OCI-LY1 (cell line): Measurements from ENCODE around the gene HOXD3.

ENCODE experiments used
- H2AFZ ChIP-seq: fragments of 200-600 bp; sonication (generic), shearing (Covaris generic); 2 replicates; pipeline ENCODE4 v1.6.0; 2014; ENCODE audit warnings: antibody characterized with exemption, mild to moderate bottlenecking, low read length
- H3F3A ChIP-seq: fragments of 200-600 bp; sonication (generic), shearing (Covaris generic); 2 replicates; pipeline ENCODE4 v1.6.0; 2014; ENCODE audit warnings: mild to moderate bottlenecking, antibody characterized with exemption, low read length, moderate library complexity; ENCODE audit not compliant: insufficient read depth
- H3K27ac ChIP-seq: fragments of 200-600 bp; sonication (generic); 2 replicates; pipeline ENCODE4 v1.5.1; 2014; ENCODE audit warnings: low read length, mixed run types, mild to moderate bottlenecking, low read depth; ENCODE audit not compliant: poor library complexity, severe bottlenecking
- H3K27me3 ChIP-seq: fragments of 200-600 bp; sonication (generic); 2 replicates; pipeline ENCODE4 v1.6.0; 2014; ENCODE audit warnings: antibody characterized with exemption, mild to moderate bottlenecking, low read length, moderate library complexity; ENCODE audit not compliant: insufficient read depth
- H3K36me3 ChIP-seq: fragments of 200-600 bp; sonication (generic); 2 replicates; pipeline ENCODE4 v1.6.1; 2014; ENCODE audit warnings: mild to moderate bottlenecking, antibody characterized with exemption, low read length, moderate library complexity, mixed read lengths; ENCODE audit not compliant: insufficient read depth
- H3K4me1 ChIP-seq: fragments of 200-600 bp; sonication (generic); 2 replicates; pipeline ENCODE4 v1.5.1; 2014; ENCODE audit warnings: mild to moderate bottlenecking, low read length, moderate library complexity; ENCODE audit not compliant: insufficient read depth, severe bottlenecking
- H3K4me2 ChIP-seq: fragments of 200-600 bp; sonication (generic), shearing (Covaris generic); 2 replicates; pipeline ENCODE4 v1.6.1; 2014; ENCODE audit warnings: low read length
- H3K4me3 ChIP-seq: fragments of 200-600 bp; sonication (generic); 2 replicates; pipeline ENCODE4 v1.5.1; 2014; ENCODE audit warnings: low read length, low read depth, mild to moderate bottlenecking, mixed read lengths; ENCODE audit not compliant: poor library complexity, severe bottlenecking
- H3K79me2 ChIP-seq: fragments of 200-600 bp; shearing (Covaris generic); 2 replicates; pipeline ENCODE4 v1.6.1; 2016; ENCODE audit warnings: mixed run types, low read length, mixed read lengths; ENCODE audit not compliant: insufficient read depth
- H3K9ac ChIP-seq: fragments of 200-600 bp; sonication (generic), shearing (Covaris generic); 2 replicates; pipeline ENCODE4 v1.6.1; 2014; ENCODE audit warnings: mild to moderate bottlenecking, low read length, mixed read lengths
- H3K9me2 ChIP-seq: fragments of 200-600 bp; sonication (generic), shearing (Covaris generic); 2 replicates; pipeline ENCODE4 v1.6.1; 2014; ENCODE audit warnings: low read depth, mild to moderate bottlenecking, low read length, mixed read lengths
- H3K9me3 ChIP-seq: fragments of 200-600 bp; shearing (Covaris generic); 2 replicates; pipeline ENCODE4 v1.6.1; 2014; ENCODE audit warnings: low read length, mixed read lengths
- H4K20me1 ChIP-seq: fragments of 200-600 bp; sonication (generic), shearing (Covaris generic); 2 replicates; pipeline ENCODE4 v1.6.0; 2016; ENCODE audit warnings: mild to moderate bottlenecking, low read length; ENCODE audit not compliant: insufficient read depth
- CTCF ChIP-seq: fragments of 200-600 bp; sonication (generic), shearing (Covaris generic); IDR thresholded peaks from 2 replicates; pipeline ENCODE4 v1.5.1; 2017; ENCODE audit warnings: mild to moderate bottlenecking, antibody characterized with exemption, low read length, moderate library complexity, mixed read lengths
- EZH2 ChIP-seq: fragments of 200-600 bp; sonication (generic), shearing (Covaris generic); IDR thresholded peaks from 2 replicates; pipeline ENCODE4 v1.8.0; 2017; ENCODE audit warnings: borderline replicate concordance, mixed run types, mild to moderate bottlenecking, antibody characterized with exemption, low read length, moderate library complexity, mixed read lengths

The HOXD3 gene

DNA sequence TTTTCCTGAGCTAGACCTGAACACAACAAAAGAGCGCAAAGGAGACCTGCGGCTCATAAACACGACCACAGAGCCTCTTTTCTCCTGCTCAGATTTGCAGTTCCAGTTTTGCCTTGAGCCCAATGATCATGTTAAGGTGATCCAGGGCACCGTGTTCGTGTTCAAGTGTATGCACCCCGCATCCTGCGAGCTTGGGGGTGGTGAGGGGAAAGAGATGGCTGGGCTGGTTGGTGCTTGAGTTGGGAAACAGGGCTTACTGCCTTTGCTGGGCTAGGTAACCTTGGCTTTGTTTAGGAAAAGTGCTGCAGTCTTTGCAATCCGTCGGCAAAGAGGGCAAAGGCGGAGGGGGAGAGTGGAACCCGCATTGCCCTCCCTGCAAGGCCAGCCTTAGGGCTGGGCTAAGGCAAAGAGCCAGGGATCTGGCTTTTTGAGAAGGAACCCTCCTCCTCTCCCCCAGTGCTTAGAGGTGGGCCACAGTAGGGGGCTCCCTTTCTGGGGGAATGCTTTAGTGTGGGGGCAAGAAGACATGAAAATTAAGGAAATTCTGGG lies 39.2 kb upstream of the HOXD3 start:
- Histone ChIP-seq H3K27ac (no peak overlapping the region), H3K4me2 (no peak overlapping the region), H3K27me3 (no peaks in the 10 kb centered on the region), H3K9me3 (no peaks in the 10 kb centered on the region), H3K9ac (no peak overlapping the region), H4K20me1 (no peaks in the 10 kb centered on the region), H3K36me3 (no peaks in the 10 kb centered on the region), H3K9me2 (no peaks in the 10 kb centered on the region), H2AFZ (no peak overlapping the region), H3F3A (no peaks in the 10 kb centered on the region), H3K79me2 (no peaks in the 10 kb centered on the region), H3K4me1 (no peaks in the 10 kb centered on the region), H3K4me3 (no peak overlapping the region)
- TF ChIP-seq EZH2 (no peak), CTCF (no peak)

- Histone ChIP-seq H3K4me3 (no peak overlapping the region), H3K27me3 (no peaks in the 10 kb centered on the region), H3K9ac (no peak overlapping the region), H3K9me2 (no peaks in the 10 kb centered on the region), H3K9me3 (no peaks in the 10 kb centered on the region), H3K36me3 (no peaks in the 10 kb centered on the region), H3K4me1 (no peaks in the 10 kb centered on the region), H2AFZ (no peak overlapping the region), H3K79me2 (no peaks in the 10 kb centered on the region), H3F3A (no peaks in the 10 kb centered on the region), H3K27ac (no peak overlapping the region), H4K20me1 (no peaks in the 10 kb centered on the region), H3K4me2 (no peak overlapping the region)
- no peak for TF ChIP-seq EZH2
- TF ChIP-seq CTCF, result peak; percentile 72
Observed at GRCh38 chr2:176118601-176119339, 38.3 kb upstream of the HOXD3 start.

DNA sequence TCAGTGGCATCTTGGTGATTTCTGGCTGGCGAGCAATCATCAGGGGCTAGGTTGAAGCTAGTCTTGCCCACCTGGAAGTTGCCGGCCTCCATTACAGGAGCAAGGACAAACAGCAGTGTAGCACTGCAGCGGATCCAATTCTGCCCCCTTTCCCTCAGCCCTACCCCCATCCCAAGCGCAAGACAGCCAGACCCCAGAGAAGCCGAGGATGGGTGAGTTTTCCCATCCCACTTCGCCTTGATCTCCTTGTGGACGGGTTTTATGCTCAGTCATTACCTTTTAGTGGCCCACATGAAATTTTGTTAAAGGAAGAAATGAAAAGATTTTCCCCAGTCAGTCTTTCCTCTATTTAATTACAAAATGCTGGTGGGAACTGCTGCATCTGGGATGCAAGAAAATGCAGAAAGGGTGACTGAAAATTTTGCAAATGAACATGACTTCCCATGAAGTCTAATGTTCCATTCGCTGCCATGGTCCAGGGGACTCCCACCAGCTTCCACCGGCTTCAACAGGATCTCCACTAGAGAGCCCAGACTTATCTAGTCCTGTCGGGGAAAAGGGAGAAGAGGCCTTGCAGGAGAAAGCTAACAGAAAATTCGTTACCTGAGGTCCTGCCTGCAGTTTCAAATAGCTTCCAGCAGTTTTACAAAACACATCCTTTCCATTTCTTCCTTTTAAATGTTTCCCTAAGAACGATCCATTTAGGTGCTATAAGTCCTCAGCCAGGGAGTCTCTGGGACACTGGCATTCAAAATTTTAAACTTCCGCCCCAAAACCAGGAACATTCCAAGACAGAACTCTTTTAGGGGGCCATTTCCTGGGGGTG lies 36.5 kb upstream of the HOXD3 start:
- no peak overlapping the region for H3K27ac ChIP-seq

More for the DNA sequence above, 36.5 kb upstream of the HOXD3 start:
- Histone ChIP-seq H2AFZ (no peak overlapping the region), H3K9me2 (no peaks in the 10 kb centered on the region), H3K36me3 (no peaks in the 10 kb centered on the region), H3F3A (no peaks in the 10 kb centered on the region), H3K9ac (no peak overlapping the region), H3K4me2 (no peak overlapping the region), H4K20me1 (no peaks in the 10 kb centered on the region), H3K9me3 (no peaks in the 10 kb centered on the region), H3K4me1 (no peaks in the 10 kb centered on the region), H3K4me3 (no peak overlapping the region), H3K27me3 (no peaks in the 10 kb centered on the region), H3K79me2 (no peaks in the 10 kb centered on the region)
- no peak for TF ChIP-seq EZH2
- TF ChIP-seq CTCF, result no peak
